Measurements from ENCODE around the gene PHACTR3.
A peak's percentile ranks its signal among the peaks of the same experiment; 100 is the strongest.
"Not testable (repeated sequence)": the region's sequence is repeated elsewhere in the genome, so short reads cannot be mapped to it uniquely, and the experiment has no call there.

The PHACTR3 gene

DNA sequence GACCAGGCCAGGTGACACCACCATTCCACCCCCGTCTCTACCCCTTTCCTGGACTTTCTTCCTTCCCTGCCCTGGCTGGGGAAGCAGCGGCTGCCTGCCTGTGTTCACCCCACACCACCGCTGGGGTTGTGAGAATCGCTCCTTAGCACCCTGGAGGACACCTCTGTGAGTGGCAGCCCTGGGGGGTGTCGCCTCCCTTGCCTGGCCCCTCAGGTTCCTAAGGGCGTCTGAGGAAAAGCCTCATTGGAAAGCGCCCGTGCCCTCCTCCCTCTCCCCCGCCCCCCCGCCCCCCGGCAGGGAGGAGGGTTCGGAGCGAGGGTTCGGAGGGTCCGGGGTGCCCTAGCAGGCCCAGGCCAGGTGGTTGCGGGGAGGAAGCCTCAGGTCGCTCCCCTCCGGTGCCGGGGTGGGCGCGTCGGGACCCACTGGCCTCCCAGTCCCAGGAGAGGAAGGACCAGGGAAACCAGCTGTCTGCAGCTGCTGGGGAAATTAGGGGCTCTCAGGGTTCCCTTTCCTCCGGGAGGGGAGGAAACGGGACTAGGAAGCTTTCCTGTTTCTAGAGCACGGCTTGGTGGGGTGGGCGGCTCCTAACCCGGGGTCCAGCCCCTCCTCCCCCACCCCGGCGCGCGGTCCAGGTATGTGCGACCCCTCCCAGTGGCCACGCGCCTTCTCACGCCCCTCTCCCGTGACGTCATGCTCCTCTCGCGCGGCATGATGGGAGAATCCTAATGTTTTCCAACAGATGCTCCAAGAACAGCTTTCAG lies at the start of gene PHACTR3:
Gene PHACTR3 (plus strand): TSS at position 760 of the 761 bp plus-strand sequence. CDS start 475 bp downstream, outside the sequence.
- peak within 1 kb of the TSS; percentile 23 for H3K4me3 ChIP-seq (ENCODE audit: low read length)

GRCh38 chr20:59557733-59558529 lies 46.4 kb upstream of the PHACTR3 start:
- not testable (repeated sequence) for H3K4me3 ChIP-seq (ENCODE audit: low read length); H3K27me3 ChIP-seq (ENCODE audit: insufficient read depth, low read length); H3K9me3 ChIP-seq (ENCODE audit: low read length); H2AFZ ChIP-seq (ENCODE audit: low read depth, low read length); H3K36me3 ChIP-seq (ENCODE audit: insufficient read depth, low read length); H3K4me1 ChIP-seq (ENCODE audit: insufficient read depth, low read length)

More for the DNA sequence above, at the start of gene PHACTR3:
- H3K36me3 ChIP-seq (ENCODE audit: insufficient read depth, low read length) = no peaks in the 10 kb centered on the region
- H3K9me3 ChIP-seq (ENCODE audit: low read length) = no peaks in the 10 kb centered on the region
- H3K27me3 ChIP-seq (ENCODE audit: insufficient read depth, low read length) = peaks cover 61% of the 10 kb centered on the region
- H3K4me1 ChIP-seq (ENCODE audit: insufficient read depth, low read length) = no peaks in the 10 kb centered on the region
- no peak within 1 kb of the TSS for H2AFZ ChIP-seq (ENCODE audit: low read depth, low read length)

GRCh38 chr20:59559024-59559817 lies 45.1 kb upstream of the PHACTR3 start:
- H3K36me3 ChIP-seq (ENCODE audit: insufficient read depth, low read length) = no peaks in the 10 kb centered on the region
- H3K4me3 ChIP-seq (ENCODE audit: low read length) = no peak overlapping the region
- H2AFZ ChIP-seq (ENCODE audit: low read depth, low read length) = no peak overlapping the region
- H3K27me3 ChIP-seq (ENCODE audit: insufficient read depth, low read length) = peaks cover 2% of the 10 kb centered on the region
- no peaks in the 10 kb centered on the region for H3K9me3 ChIP-seq (ENCODE audit: low read length)
- H3K4me1 ChIP-seq (ENCODE audit: insufficient read depth, low read length) = no peaks in the 10 kb centered on the region

- Histone ChIP-seq H3K4me3 (ENCODE audit: low read length) (no peak overlapping the region), H3K4me1 (ENCODE audit: insufficient read depth, low read length) (no peaks in the 10 kb centered on the region), H2AFZ (ENCODE audit: low read depth, low read length) (no peak overlapping the region), H3K36me3 (ENCODE audit: insufficient read depth, low read length) (no peaks in the 10 kb centered on the region), H3K27me3 (ENCODE audit: insufficient read depth, low read length) (peaks cover 2% of the 10 kb centered on the region), H3K9me3 (ENCODE audit: low read length) (no peaks in the 10 kb centered on the region)
Measured at GRCh38 chr20:59559863-59560262, 44.5 kb upstream of the PHACTR3 start.

GRCh38 chr20:59560588-59561227 lies 43.6 kb upstream of the PHACTR3 start:
- Histone ChIP-seq H3K27me3 (ENCODE audit: insufficient read depth, low read length) (peaks cover 2% of the 10 kb centered on the region), H3K4me3 (ENCODE audit: low read length) (no peak overlapping the region), H3K36me3 (ENCODE audit: insufficient read depth, low read length) (no peaks in the 10 kb centered on the region), H3K9me3 (ENCODE audit: low read length) (no peaks in the 10 kb centered on the region), H2AFZ (ENCODE audit: low read depth, low read length) (no peak overlapping the region), H3K4me1 (ENCODE audit: insufficient read depth, low read length) (no peaks in the 10 kb centered on the region)

DNA sequence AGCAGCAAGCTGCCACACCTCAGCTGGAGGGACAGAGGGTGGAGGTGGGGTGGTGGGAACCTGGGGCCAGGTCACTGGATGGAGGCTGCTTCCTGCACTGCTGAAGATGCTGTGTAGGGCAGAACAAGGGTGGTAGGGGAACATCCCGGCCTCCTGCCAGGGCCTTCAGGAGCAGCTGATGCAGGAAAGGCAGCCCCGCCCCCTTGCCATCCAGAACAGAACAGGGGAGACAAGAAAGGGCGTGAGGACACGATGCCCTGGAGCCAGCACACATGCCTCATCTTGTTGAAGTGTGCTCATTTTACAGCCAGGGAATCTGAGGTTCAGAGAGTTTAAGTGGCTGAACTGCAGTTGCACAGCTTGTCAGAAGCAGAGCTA lies 43.1 kb upstream of the PHACTR3 start:
- Histone ChIP-seq H3K4me1 (ENCODE audit: insufficient read depth, low read length) (no peaks in the 10 kb centered on the region), H2AFZ (ENCODE audit: low read depth, low read length) (no peak overlapping the region), H3K27me3 (ENCODE audit: insufficient read depth, low read length) (peaks cover 2% of the 10 kb centered on the region), H3K9me3 (ENCODE audit: low read length) (no peaks in the 10 kb centered on the region), H3K36me3 (ENCODE audit: insufficient read depth, low read length) (no peaks in the 10 kb centered on the region), H3K4me3 (ENCODE audit: low read length) (no peak overlapping the region)

- Histone ChIP-seq H3K27me3 (ENCODE audit: insufficient read depth, low read length) (peaks cover 2% of the 10 kb centered on the region), H3K9me3 (ENCODE audit: low read length) (no peaks in the 10 kb centered on the region), H2AFZ (ENCODE audit: low read depth, low read length) (no peak overlapping the region), H3K4me3 (ENCODE audit: low read length) (no peak overlapping the region), H3K4me1 (ENCODE audit: insufficient read depth, low read length) (no peaks in the 10 kb centered on the region), H3K36me3 (ENCODE audit: insufficient read depth, low read length) (no peaks in the 10 kb centered on the region)
Measured at GRCh38 chr20:59561614-59562277, 42.6 kb upstream of the PHACTR3 start.

DNA sequence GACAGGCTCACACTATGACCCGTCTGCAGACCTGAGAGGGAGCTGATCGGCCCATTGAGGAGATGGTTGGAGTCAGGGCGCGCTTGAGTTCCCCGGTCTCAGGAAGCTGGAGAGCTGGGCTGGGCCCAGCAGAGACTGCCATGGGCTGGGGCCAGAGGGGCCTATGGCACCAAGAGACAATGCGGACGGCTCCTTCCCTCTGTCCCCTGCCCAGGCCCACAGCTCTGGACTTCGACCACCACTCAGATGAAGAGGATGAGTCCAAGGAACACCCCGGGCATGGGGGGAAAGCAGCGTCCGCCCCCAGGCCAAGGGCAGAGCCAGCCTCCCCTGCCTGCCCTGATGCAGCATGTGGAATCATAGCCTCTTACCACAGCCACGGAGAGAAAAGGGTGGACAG lies 40.2 kb upstream of the PHACTR3 start:
- Histone ChIP-seq H2AFZ (ENCODE audit: low read depth, low read length) (no peak overlapping the region), H3K4me3 (ENCODE audit: low read length) (no peak overlapping the region), H3K36me3 (ENCODE audit: insufficient read depth, low read length) (no peaks in the 10 kb centered on the region), H3K27me3 (ENCODE audit: insufficient read depth, low read length) (no peaks in the 10 kb centered on the region), H3K4me1 (ENCODE audit: insufficient read depth, low read length) (no peaks in the 10 kb centered on the region), H3K9me3 (ENCODE audit: low read length) (no peaks in the 10 kb centered on the region)

DNA sequence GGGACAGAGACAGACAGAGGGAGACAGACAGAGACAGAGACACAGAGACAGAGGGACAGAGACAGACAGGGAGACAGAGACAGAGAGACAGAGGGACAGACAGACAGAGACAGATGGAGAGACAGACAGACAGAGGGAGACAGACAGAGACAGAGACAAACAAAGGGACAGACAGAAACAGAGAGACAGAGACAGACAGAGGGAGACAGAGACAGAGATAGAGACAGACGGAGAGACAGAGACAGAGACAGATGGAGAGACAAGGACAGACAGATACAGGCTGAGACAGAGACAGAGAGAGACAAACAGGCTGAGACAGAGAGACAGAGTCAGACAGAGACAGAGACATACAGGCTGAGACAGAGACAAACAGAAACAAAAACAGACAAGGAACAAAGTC lies 39.4 kb upstream of the PHACTR3 start:
- H3K9me3 ChIP-seq (ENCODE audit: low read length) = no peaks in the 10 kb centered on the region
- no peak overlapping the region for H2AFZ ChIP-seq (ENCODE audit: low read depth, low read length)
- no peak overlapping the region for H3K4me3 ChIP-seq (ENCODE audit: low read length)
- no peaks in the 10 kb centered on the region for H3K36me3 ChIP-seq (ENCODE audit: insufficient read depth, low read length)
- no peaks in the 10 kb centered on the region for H3K4me1 ChIP-seq (ENCODE audit: insufficient read depth, low read length)
- H3K27me3 ChIP-seq (ENCODE audit: insufficient read depth, low read length) = no peaks in the 10 kb centered on the region

- no peaks in the 10 kb centered on the region for H3K4me1 ChIP-seq (ENCODE audit: insufficient read depth, low read length)
- no peaks in the 10 kb centered on the region for H3K9me3 ChIP-seq (ENCODE audit: low read length)
- H2AFZ ChIP-seq (ENCODE audit: low read depth, low read length) = no peak overlapping the region
- H3K36me3 ChIP-seq (ENCODE audit: insufficient read depth, low read length) = no peaks in the 10 kb centered on the region
- no peaks in the 10 kb centered on the region for H3K27me3 ChIP-seq (ENCODE audit: insufficient read depth, low read length)
- H3K4me3 ChIP-seq (ENCODE audit: low read length) = no peak overlapping the region
Measured at GRCh38 chr20:59565768-59566461, 38.4 kb upstream of the PHACTR3 start.

DNA sequence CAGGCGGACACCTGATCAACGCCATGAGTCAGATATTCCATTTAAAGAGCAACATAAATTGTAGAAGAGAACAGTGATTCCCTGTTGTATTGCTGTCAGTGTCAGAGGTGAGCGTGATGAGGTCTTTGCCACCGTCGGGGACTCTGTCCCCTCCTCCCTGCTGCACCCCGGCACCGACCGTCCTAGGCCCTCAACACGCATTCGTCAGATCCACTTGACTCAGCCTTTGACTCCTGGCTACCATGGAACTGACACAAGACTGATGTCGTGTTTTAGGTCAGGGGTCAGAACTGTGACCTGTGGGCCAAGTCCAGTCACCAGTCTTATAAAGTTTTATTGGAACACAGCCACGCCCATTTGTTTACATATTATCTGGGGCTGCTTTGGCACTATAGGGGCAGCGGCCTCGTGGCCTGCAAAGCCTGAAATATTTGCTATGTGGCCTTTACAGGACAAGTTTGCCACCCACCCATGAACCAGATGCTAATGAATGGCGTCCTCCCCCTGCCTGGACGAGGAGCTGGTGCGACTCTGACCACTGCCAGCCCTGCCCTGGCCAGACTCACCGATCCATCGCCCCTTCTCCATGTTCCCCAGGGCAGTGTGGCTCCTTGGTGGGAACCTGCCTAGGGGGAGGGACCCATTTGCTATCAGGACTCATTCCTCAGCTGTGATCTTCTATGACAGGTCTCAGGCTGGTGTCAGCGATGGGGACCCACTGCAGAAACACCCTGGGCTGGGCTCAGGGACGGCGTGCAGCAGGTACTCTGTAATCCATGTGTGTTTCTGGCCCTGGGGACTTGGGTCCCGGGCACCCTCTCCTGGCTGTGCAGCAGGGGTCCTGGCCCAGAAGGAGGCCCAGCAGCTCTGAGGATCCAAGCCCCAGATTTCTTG lies 37.5 kb upstream of the PHACTR3 start:
- peaks cover 2% of the 10 kb centered on the region for H3K27me3 ChIP-seq (ENCODE audit: insufficient read depth, low read length)
- H3K36me3 ChIP-seq (ENCODE audit: insufficient read depth, low read length) = no peaks in the 10 kb centered on the region
- H3K4me3 ChIP-seq (ENCODE audit: low read length) = no peak overlapping the region
- peaks cover 2% of the 10 kb centered on the region for H3K4me1 ChIP-seq (ENCODE audit: insufficient read depth, low read length)
- no peaks in the 10 kb centered on the region for H3K9me3 ChIP-seq (ENCODE audit: low read length)
- no peak overlapping the region for H2AFZ ChIP-seq (ENCODE audit: low read depth, low read length)

Measured in neuron (in vitro differentiated cells).